ENCODE measurements around the gene CFAP251. TPM values are rescaled to one million over a fixed set of nuclear protein-coding genes. Genes with fewer than 3 reads are reported as not detected.

The CFAP251 gene
- total and polyA plus RNA-seq, 10 of the 15 experiments (the other 5 are each of a cell fraction or from before 2014, with no cell fraction given), result 0.10 to 0.97 (median 0.64) TPM

DNA sequence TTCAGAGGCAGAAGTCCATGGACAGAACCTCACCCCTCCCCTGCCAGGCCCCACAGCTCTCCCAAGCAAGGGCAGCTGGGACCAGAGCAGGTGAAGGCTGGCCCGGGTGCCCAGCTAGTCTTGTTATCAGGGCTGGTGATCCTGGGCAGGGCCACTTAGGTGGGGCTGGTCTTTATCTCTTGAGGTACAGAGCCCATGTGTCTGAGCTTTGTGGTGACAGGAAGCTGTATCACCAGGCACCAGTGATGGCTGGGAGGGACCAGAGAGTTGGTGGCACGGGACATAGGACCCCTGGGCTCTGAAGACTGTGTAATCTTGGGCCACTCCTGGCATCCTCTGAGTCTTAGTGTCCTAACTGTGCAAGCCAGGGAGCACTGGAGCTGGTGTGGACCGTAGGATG, 46.9 kb upstream of the CFAP251 start:
- CTCF ChIA-PET, result interaction anchor here (0.6 to 1.8 kb wide), 3 partner anchors 42 to 75 kb away, joined by 3 to 6 read pairs (median 3); no protein-coding TSS in a partner anchor
- 48% methylated on average over 3 of the region's 3 CpGs for WGBS (ENCODE audit: insufficient coverage, insufficient replicate concordance, low lambda C conversion rate, missing lambda C conversion rate)
- Histone ChIP-seq H3K9ac (ENCODE audit: control insufficient read depth, insufficient read depth, low read length) (no peak overlapping the region), H3K36me3 (ENCODE audit: control insufficient read depth in 2 of 2, insufficient read depth in 2 of 2, low read length in 1 of 2) (no peaks in the 10 kb centered on the region), H2AFZ (ENCODE audit: control insufficient read depth, low read depth, low read length) (no peak overlapping the region), H4K20me1 (ENCODE audit: control insufficient read depth, insufficient read depth) (no peaks in the 10 kb centered on the region), H3K4me2 (ENCODE audit: control insufficient read depth, insufficient read depth) (no peak overlapping the region), H3K27me3 (replicated peaks in 1 of 2; ENCODE audit: control insufficient read depth in 2 of 2, insufficient read depth in 2 of 2, low read length in 1 of 2) (no peaks in the 10 kb centered on the region; a peak in 1 of 4 replicates), H3K27ac (ENCODE audit: control insufficient read depth, insufficient read depth) (no peak overlapping the region), H3K79me2 (ENCODE audit: control insufficient read depth, insufficient read depth, low read length) (no peaks in the 10 kb centered on the region), H3K9me3 (replicated peaks; ENCODE audit: control insufficient read depth, insufficient read depth, low read length) (no peaks in the 10 kb centered on the region), H3K4me1 (ENCODE audit: control insufficient read depth, insufficient read depth, low read length) (no peaks in the 10 kb centered on the region), H3K4me3 (no peak overlapping the region)
- SMC1A ChIA-PET (ENCODE audit: uncharacterized antibody, unreplicated experiment), result interaction anchor here (1.0 kb wide), 1 partner anchor 16 kb away, joined by 3 read pairs; no protein-coding TSS in a partner anchor
- no TSS peak for BruUV-seq (replicated peaks)
- DNase-seq (ENCODE audit: low read depth, low spot score), result no peak
- POLR2A ChIA-PET, result no interaction called here
- ATAC-seq, result no peak
- no peak for TF ChIP-seq KAT2A (conservative IDR thresholded peaks at IDR 0.05; ENCODE audit: control insufficient read depth, low read depth, low read length)
- intact Hi-C loops (cut with micrococcal nuclease; ENCODE audit: unreplicated experiment), result no loop called here
- in situ Hi-C loops (cut with MboI), result no loop called here
- RAD21 ChIA-PET (ENCODE audit: unreplicated experiment), result interaction anchor here (1.1 kb wide), 1 partner anchor 76 kb away, joined by 3 read pairs; no protein-coding TSS in a partner anchor
- no peak for FAIRE-seq

DNA sequence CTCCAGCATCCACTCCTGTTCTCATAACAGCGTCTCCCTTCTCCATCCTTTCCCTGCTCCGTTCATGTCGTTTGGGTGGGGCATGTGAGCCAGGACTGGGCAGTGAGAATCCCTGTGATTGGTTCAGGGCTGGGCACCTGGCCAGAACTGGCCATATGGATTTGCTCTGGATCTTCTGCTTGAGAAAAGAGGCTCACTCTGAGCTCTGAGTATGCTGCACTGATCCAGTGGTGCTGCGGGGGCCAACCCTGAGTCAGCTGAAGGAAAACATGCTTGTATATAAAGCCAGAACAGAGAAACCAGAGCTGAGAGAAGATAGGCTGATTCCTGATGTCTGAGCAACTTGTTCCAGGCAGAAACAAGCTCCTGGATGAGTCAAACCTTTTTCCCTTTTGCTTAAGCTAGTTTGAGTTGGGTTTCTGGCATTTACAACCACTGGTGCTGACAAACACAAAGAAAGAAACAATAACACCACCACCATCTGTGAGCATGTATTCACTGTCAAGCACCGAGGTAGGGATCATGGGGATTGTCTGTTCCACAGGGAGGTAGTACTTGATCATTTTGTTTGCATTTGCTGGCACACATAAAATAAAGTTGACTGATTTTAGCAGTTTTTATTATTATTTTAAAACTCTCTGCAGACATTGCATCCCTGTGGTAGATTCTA, 45.7 kb upstream of the CFAP251 start:
- intact Hi-C loops (cut with micrococcal nuclease; ENCODE audit: unreplicated experiment), result no loop called here
- Histone ChIP-seq H3K9me3 (replicated peaks; ENCODE audit: control insufficient read depth, insufficient read depth, low read length) (no peaks in the 10 kb centered on the region), H3K27me3 (replicated peaks in 1 of 2; ENCODE audit: control insufficient read depth in 2 of 2, insufficient read depth in 2 of 2, low read length in 1 of 2) (no peaks in the 10 kb centered on the region), H4K20me1 (ENCODE audit: control insufficient read depth, insufficient read depth) (no peaks in the 10 kb centered on the region), H3K4me3 (no peak overlapping the region), H3K9ac (ENCODE audit: control insufficient read depth, insufficient read depth, low read length) (no peak overlapping the region), H3K4me2 (ENCODE audit: control insufficient read depth, insufficient read depth) (no peak overlapping the region), H3K4me1 (ENCODE audit: control insufficient read depth, insufficient read depth, low read length) (no peaks in the 10 kb centered on the region), H3K27ac (ENCODE audit: control insufficient read depth, insufficient read depth) (no peak overlapping the region), H3K79me2 (ENCODE audit: control insufficient read depth, insufficient read depth, low read length) (no peaks in the 10 kb centered on the region), H3K36me3 (ENCODE audit: control insufficient read depth in 2 of 2, insufficient read depth in 2 of 2, low read length in 1 of 2) (no peaks in the 10 kb centered on the region), H2AFZ (ENCODE audit: control insufficient read depth, low read depth, low read length) (no peak overlapping the region)
- in situ Hi-C loops (cut with MboI), result no loop called here
- SMC1A ChIA-PET (ENCODE audit: uncharacterized antibody, unreplicated experiment), result no interaction called here
- TF ChIP-seq JUND (IDR thresholded peaks at IDR 0.05; ENCODE audit: low read depth, low read length), result no peak
- no peak for TF ChIP-seq YBX1 (IDR thresholded peaks at IDR 0.05)
- no peak for TF ChIP-seq SUZ12 (IDR thresholded peaks at IDR 0.05; ENCODE audit: unreplicated experiment)
- TF ChIP-seq, protein P1, sequence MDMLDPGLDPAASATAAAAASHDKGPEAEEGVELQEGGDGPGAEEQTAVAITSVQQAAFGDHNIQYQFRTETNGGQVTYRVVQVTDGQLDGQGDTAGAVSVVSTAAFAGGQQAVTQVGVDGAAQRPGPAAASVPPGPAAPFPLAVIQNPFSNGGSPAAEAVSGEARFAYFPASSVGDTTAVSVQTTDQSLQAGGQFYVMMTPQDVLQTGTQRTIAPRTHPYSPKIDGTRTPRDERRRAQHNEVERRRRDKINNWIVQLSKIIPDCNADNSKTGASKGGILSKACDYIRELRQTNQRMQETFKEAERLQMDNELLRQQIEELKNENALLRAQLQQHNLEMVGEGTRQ (IDR thresholded peaks at IDR 0.05; ENCODE audit: borderline replicate concordance, low read depth, low read length), result no peak
- no peak for TF ChIP-seq EP300 (IDR thresholded peaks at IDR 0.05; ENCODE audit: borderline replicate concordance in 1 of 2, control insufficient read depth in 1 of 2, low read depth in 2 of 2, low read length in 2 of 2)
- no peak for TF ChIP-seq MTA3 (IDR thresholded peaks at IDR 0.05; ENCODE audit: borderline replicate concordance, low read length)
- no peak for TF ChIP-seq SRF (IDR thresholded peaks at IDR 0.05; ENCODE audit: low read depth in 2 of 2, low read length in 2 of 2)
- TF ChIP-seq IRF4 (IDR thresholded peaks at IDR 0.05; ENCODE audit: low read depth, low read length), result no peak
- no peak for TF ChIP-seq ZNF274 (IDR thresholded peaks at IDR 0.05; ENCODE audit: insufficient read depth, insufficient read length)
- no peak for TF ChIP-seq NR2C1 (IDR thresholded peaks at IDR 0.05)
- TF ChIP-seq MYB (IDR thresholded peaks at IDR 0.05; ENCODE audit: borderline replicate concordance, low read depth, low read length), result no peak
- no peak for TF ChIP-seq NRF1 (conservative IDR thresholded peaks at IDR 0.05; ENCODE audit: low read depth, low read length)
- no peak for TF ChIP-seq POU2F2 (IDR thresholded peaks at IDR 0.05; ENCODE audit: borderline replicate concordance, low read depth, low read length)
- TF ChIP-seq KAT2A (conservative IDR thresholded peaks at IDR 0.05; ENCODE audit: control insufficient read depth, low read depth, low read length), result no peak
- TF ChIP-seq DPF2 (IDR thresholded peaks at IDR 0.05), result no peak
- TF ChIP-seq TAF1 (IDR thresholded peaks at IDR 0.05; ENCODE audit: borderline replicate concordance, low read depth, low read length), result no peak
- FAIRE-seq (no peak), DNase-seq (ENCODE audit: low read depth, low spot score) (no peak), ATAC-seq (no peak)
- no TSS peak for BruUV-seq (replicated peaks)
- POLR2A ChIA-PET, result no interaction called here
- RAD21 ChIA-PET (ENCODE audit: unreplicated experiment), result no interaction called here
- 39% methylated on average over 5 of the region's 5 CpGs for WGBS (ENCODE audit: insufficient coverage, insufficient replicate concordance, low lambda C conversion rate, missing lambda C conversion rate)
- CTCF ChIA-PET, result no interaction called here

Measured in GM12878 (cell line).